Panc1 (cell line): ENCODE measurements around the gene CRNKL1. TPM values are rescaled to one million over a fixed set of nuclear protein-coding genes. Genes with fewer than 3 reads are reported as not detected.

Experiments used
- ATAC-seq: fragments of 200-7000 bp; cut with Tn5 transposase; 2 replicates; pipeline ENCODE4 v1.9.1; 2020; ENCODE audit warnings: mild to moderate bottlenecking, moderate library complexity
- BruUV-seq: library from RNA; stranded (reverse); fragments of 400-500 nt; replicated peaks from 2 replicates; lab custom pipeline; 2021; lab: Mats Ljungman, UMichigan
- CTCF ChIA-PET: fragments of 300-600 bp; sonication (Branson Sonifier 250); formaldehyde crosslinking; loops from one replicate; lab custom pipeline; 2022; ENCODE audit warnings: antibody characterized with exemption; lab: Charles Lee
- POLR2A ChIA-PET: fragments of 300-600 bp; sonication (Branson Sonifier 250); formaldehyde crosslinking; loops from one replicate; lab custom pipeline; 2022; ENCODE audit warnings: antibody characterized with exemption; lab: Charles Lee
- DNase-seq: peaks from one replicate; pipeline ENCODE4 v3.0.0-alpha.2; 2010; ENCODE audit warnings: low read depth, low spot score
- H3K27ac ChIP-seq: 2 replicates; pipeline ENCODE4 v1.5.1; 2011; ENCODE audit warnings: mild to moderate bottlenecking, low read length, inconsistent platforms
- H3K27me3 ChIP-seq: fragments of 200-500 bp; sonication (Bioruptor generic); 2 replicates; pipeline ENCODE4 v1.6.0; 2014; ENCODE audit warnings: low read length, inconsistent platforms; ENCODE audit not compliant: control insufficient read depth, insufficient read depth
- H3K36me3 ChIP-seq: fragments of 200-500 bp; sonication (Bioruptor generic); 2 replicates; pipeline ENCODE4 v1.5.1; 2014; ENCODE audit warnings: inconsistent platforms, mild to moderate bottlenecking, low read length, moderate library complexity; ENCODE audit not compliant: control insufficient read depth, insufficient read depth
- H3K4me1 ChIP-seq: 2 replicates; pipeline ENCODE4 v1.5.1; 2011; ENCODE audit warnings: inconsistent platforms, mild to moderate bottlenecking, low read length, moderate library complexity; ENCODE audit not compliant: control insufficient read depth, insufficient read depth
- H3K4me3 ChIP-seq, 2 experiments: 2 replicates each; pipeline ENCODE4 v1.5.1; 2011 to 2012; ENCODE audit warnings: low read depth in 2 of 2, low read length in 2 of 2, mild to moderate bottlenecking in 2 of 2, inconsistent platforms in 1 of 2, moderate library complexity in 1 of 2
- H3K9me3 ChIP-seq: fragments of 200-500 bp; sonication (Bioruptor generic); 2 replicates; pipeline ENCODE4 v1.5.1; 2014; ENCODE audit warnings: low read depth, mild to moderate bottlenecking, inconsistent platforms, low read length, moderate library complexity; ENCODE audit not compliant: control insufficient read depth, insufficient read depth
- CTCF ChIP-seq: fragments of 450-650 bp; IDR thresholded peaks from 2 replicates; pipeline ENCODE4 v1.5.1; 2017; ENCODE audit warnings: mild to moderate bottlenecking
- POLR2AphosphoS5 ChIP-seq: IDR thresholded peaks from 2 replicates; pipeline ENCODE4 v1.6.1; 2012; ENCODE audit warnings: mild to moderate bottlenecking, low read depth, low read length, moderate library complexity
- SIN3A ChIP-seq: IDR thresholded peaks from 2 replicates; pipeline ENCODE4 v1.6.1; 2012; ENCODE audit warnings: low read depth, mild to moderate bottlenecking, low read length, moderate library complexity, borderline replicate concordance; ENCODE audit not compliant: insufficient read depth
- TCF7L2 ChIP-seq: IDR thresholded peaks from 2 replicates; pipeline ENCODE4 v1.6.1; 2011; ENCODE audit warnings: mild to moderate bottlenecking, low read depth, low read length, inconsistent platforms
- in situ Hi-C: cut with HindIII; loops from 2 replicates; pipeline ENCODE4 v1.10.0; 2016; ENCODE audit warnings: low sequenced_read_pairs, low pct_unique_long_range_greater_than_20kb
- intact Hi-C: fragments of 100-400 bp; cut with micrococcal nuclease; formaldehyde crosslinking; loops from one replicate; pipeline ENCODE4 v1.10.0; 2022; ENCODE audit not compliant: unreplicated experiment
- total RNA-seq: library from RNA; stranded (reverse); gene quantifications from one replicate; pipeline ENCODE4 v1.2.1, GENCODE V29; 2021; ENCODE audit not compliant: unreplicated experiment
- TF ChIP-seq, protein P1 (sequence below), 2 experiments: IDR thresholded peaks; 2 replicates each; pipeline ENCODE4 v1.6.1; 2011 to 2012; ENCODE audit warnings: low read depth in 2 of 2, control low read depth in 1 of 2, low read length in 1 of 2, mild to moderate bottlenecking in 1 of 2, moderate library complexity in 1 of 2; ENCODE audit not compliant: insufficient read depth in 1 of 2

The CRNKL1 gene
- total RNA-seq, 1 experiment from 2014 or later, result 16.4 TPM

DNA sequence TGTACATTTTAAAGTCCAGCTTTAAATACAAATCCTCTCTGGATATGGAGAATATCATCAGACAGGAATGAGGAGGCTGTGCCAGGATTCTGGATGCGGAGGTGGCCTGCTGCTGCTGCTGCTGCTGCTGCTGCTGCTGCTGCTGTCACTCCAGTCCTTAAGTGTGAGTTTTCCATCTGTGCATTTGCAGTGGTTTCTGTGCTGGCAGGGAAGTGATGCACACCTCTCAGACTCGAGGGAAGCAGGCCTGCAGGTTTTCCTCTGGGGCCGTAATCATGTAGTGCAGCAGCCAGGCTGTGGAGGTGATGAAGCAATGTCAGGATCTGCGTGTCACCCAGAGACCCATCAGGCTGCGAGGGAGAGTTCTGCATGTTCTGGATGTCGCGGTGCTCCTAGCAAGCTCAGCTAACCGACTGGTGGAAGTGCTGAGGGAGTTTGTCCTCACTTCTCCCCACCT is 32.1 kb upstream of the CRNKL1 start:
- in situ Hi-C loops, result no loop called here
- CTCF ChIA-PET, result interaction anchor here (0.5 kb wide), 1 partner anchor 576 kb away, joined by 4 read pairs; no protein-coding TSS in a partner anchor
- no peaks in the 10 kb centered on the region for H3K9me3 ChIP-seq
- BruUV-seq, result no TSS peak
- ATAC-seq (no peak), DNase-seq (no peak)
- H3K4me1 ChIP-seq, result no peaks in the 10 kb centered on the region; the same call in 1 of the 2 replicates
- no peak overlapping the region for H3K27ac ChIP-seq
- TF ChIP-seq TCF7L2, result no peak
- TF ChIP-seq, protein P1, sequence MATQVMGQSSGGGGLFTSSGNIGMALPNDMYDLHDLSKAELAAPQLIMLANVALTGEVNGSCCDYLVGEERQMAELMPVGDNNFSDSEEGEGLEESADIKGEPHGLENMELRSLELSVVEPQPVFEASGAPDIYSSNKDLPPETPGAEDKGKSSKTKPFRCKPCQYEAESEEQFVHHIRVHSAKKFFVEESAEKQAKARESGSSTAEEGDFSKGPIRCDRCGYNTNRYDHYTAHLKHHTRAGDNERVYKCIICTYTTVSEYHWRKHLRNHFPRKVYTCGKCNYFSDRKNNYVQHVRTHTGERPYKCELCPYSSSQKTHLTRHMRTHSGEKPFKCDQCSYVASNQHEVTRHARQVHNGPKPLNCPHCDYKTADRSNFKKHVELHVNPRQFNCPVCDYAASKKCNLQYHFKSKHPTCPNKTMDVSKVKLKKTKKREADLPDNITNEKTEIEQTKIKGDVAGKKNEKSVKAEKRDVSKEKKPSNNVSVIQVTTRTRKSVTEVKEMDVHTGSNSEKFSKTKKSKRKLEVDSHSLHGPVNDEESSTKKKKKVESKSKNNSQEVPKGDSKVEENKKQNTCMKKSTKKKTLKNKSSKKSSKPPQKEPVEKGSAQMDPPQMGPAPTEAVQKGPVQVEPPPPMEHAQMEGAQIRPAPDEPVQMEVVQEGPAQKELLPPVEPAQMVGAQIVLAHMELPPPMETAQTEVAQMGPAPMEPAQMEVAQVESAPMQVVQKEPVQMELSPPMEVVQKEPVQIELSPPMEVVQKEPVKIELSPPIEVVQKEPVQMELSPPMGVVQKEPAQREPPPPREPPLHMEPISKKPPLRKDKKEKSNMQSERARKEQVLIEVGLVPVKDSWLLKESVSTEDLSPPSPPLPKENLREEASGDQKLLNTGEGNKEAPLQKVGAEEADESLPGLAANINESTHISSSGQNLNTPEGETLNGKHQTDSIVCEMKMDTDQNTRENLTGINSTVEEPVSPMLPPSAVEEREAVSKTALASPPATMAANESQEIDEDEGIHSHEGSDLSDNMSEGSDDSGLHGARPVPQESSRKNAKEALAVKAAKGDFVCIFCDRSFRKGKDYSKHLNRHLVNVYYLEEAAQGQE (IDR thresholded peaks at IDR 0.05; ENCODE audit: insufficient read depth in 1 of 2, low read depth in 2 of 2, low read length in 1 of 2), result no peak
- no peak for TF ChIP-seq CTCF
- TF ChIP-seq SIN3A, result no peak
- TF ChIP-seq POLR2AphosphoS5, result no peak
- H3K27me3 ChIP-seq, result peaks cover 10% of the 10 kb centered on the region
- no peaks in the 10 kb centered on the region for H3K36me3 ChIP-seq
- intact Hi-C loops, result loop anchor here (5.0 to 10.0 kb wide), 4 partner anchors 153 to 510 kb away; partner anchors contain the start of gene INSM1
- H3K4me3 ChIP-seq, result no peak overlapping the region
- POLR2A ChIA-PET, result interaction anchor here (0.5 kb wide), 1 partner anchor 327 kb away, joined by 6 read pairs; no protein-coding TSS in a partner anchor

DNA sequence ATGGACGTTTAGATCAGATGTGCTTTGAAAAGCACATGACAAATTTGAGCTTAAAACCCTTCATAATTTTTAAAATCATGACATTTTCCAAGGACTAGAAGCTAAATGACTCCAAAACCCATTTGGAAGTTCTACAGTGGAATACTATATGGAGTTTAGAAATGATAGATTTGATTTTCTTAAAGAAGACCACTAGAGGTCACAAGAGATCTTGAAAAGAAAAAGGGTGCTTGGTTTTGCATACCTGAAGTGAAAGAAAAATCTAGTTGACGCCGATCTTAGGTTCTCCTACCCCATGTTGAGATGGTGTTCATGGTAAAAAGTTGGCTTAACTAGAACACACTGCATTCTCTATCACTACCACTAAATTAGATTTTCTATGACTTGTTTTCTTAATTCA is 31.5 kb upstream of the CRNKL1 start:
- H3K4me3 ChIP-seq, result no peak overlapping the region
- no TSS peak for BruUV-seq
- TF ChIP-seq CTCF, result peak; percentile 63; the same call in 1 of the 2 replicates
- TF ChIP-seq TCF7L2, result no peak
- TF ChIP-seq POLR2AphosphoS5, result no peak
- TF ChIP-seq SIN3A, result no peak
- H3K4me1 ChIP-seq, result no peaks in the 10 kb centered on the region; the same call in 1 of the 2 replicates
- no peaks in the 10 kb centered on the region for H3K36me3 ChIP-seq
- intact Hi-C loops, result loop anchor here (2.0 to 10.0 kb wide), 5 partner anchors 153 to 511 kb away; partner anchors contain the start of gene INSM1
- H3K27ac ChIP-seq, result no peak overlapping the region
- POLR2A ChIA-PET, result no interaction called here
- H3K27me3 ChIP-seq, result peaks cover 11% of the 10 kb centered on the region
- in situ Hi-C loops, result no loop called here
- H3K9me3 ChIP-seq, result no peaks in the 10 kb centered on the region
- CTCF ChIA-PET, result no interaction called here
- peak; percentile 18 for DNase-seq
- ATAC-seq, result peak; percentile 84
